ENCODE data around the gene KCNE2.
"Not testable (repeated sequence)": the region's sequence is repeated elsewhere in the genome, so short reads cannot be mapped to it uniquely, and the experiment has no call there.

Gene KCNE2

GRCh38 chr21:34354836-34355235 lies 9.0 kb upstream of the KCNE2 start:
- DNase-seq (ENCODE audit: low read depth): no peak

GRCh38 chr21:34355570-34355969 lies 8.2 kb upstream of the KCNE2 start:
- no peak for DNase-seq (ENCODE audit: low read depth)

- no peak for DNase-seq (ENCODE audit: low read depth)
These were observed 5.9 kb upstream of the KCNE2 start for GRCh38 chr21:34357889-34358288.

DNA sequence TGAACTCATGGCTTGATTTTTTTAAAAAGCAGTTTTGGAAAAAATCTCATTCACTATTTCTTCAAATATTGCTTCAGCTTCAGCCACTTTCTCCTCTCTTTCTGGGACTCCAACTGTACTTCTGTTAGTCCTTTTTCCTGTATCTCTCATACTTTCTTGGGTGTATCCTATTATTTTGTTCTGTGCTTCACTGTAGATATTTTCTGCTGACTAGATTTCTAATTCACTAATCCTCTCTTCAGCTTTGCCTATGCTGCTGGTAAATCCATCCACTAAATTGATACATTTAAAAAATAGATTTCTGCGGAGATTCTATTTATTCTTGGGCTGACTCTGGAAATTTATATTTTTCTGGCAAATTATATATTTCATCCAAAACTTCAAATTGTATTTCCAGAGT lies 4.9 kb upstream of the KCNE2 start:
- no peak for DNase-seq (ENCODE audit: low read depth)

DNA sequence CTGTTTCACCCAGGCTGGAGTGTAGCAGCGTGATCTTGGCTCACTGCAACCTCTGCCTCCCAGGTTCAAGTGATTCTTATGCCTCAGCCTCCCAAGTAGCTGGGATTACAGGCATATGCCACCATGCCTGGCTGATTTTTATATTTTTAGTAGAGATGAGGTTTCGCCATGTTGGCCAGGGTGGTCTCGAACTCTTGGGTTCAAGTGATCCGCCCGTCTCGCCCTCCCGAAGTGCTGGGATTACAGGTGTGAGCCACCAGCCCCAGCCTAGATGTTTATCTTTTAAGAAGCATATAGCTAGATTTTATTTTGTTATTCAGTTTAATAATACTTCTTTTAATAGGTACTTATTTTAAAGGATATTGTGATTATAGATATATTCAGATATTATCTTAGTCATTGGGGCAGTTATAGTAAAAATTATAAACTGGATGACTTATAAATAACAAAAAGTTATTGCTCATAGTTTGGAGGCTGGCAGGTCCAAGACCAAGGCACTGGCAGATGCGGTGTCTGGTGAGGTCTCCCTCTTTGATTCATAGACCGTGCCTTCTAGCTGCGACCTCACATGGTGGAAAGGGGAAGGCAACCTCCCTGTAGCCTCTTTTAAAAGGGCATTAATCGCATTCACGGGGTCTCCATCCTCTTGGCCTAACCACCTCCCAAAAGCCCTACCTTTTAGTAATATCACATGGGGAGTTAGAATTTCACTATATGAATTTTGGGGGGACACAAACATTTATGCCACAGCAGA lies 3.1 kb upstream of the KCNE2 start:
- DNase-seq (ENCODE audit: low read depth): no peak

- no peak for DNase-seq (ENCODE audit: low read depth)
These were observed 1.7 kb upstream of the KCNE2 start for GRCh38 chr21:34362136-34362444.

GRCh38 chr21:34362670-34363069 lies 1.1 kb upstream of the KCNE2 start:
- no peak for DNase-seq (ENCODE audit: low read depth)

DNA sequence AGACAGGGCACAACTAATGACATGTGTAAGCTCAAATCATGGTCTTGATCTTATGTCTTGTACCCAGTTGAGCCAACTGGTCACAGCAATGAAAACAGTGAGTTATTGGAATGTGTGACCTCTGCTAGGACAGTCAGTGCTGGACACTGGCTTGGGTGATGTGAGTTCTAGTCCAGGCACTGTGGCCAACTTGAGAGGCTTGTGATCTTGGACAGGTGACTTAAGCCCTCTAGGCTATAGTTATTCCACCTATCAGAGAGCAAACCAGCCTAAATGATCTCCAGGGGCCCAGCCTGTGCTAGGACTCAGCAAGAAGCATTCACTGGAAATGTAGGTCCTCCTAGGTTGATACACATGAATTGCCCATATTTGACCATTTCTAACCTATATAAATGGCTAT lies 1.1 kb downstream of the KCNE2 start:
- DNase-seq (ENCODE audit: low read depth): no peak

DNA sequence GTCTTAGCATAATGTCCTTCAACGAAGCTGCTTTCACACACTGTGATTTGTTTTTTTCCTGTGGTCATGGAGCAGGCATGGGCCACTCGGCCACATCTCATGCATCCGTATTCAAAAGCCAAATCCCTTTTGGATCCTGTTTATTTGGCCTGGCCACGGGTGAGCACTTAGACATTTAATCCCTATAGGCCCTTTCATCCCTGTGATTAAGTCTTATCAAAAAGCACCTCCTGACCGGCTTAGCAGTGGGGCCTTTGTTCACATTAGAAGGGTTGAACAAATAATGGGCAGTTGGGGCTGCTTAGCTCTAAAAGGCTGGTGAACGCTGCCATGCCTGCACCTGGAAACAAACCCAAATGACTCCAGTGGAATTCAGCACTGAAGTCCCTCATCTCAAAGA lies 2.0 kb downstream of the KCNE2 start:
- no peak for DNase-seq (ENCODE audit: low read depth)

DNA sequence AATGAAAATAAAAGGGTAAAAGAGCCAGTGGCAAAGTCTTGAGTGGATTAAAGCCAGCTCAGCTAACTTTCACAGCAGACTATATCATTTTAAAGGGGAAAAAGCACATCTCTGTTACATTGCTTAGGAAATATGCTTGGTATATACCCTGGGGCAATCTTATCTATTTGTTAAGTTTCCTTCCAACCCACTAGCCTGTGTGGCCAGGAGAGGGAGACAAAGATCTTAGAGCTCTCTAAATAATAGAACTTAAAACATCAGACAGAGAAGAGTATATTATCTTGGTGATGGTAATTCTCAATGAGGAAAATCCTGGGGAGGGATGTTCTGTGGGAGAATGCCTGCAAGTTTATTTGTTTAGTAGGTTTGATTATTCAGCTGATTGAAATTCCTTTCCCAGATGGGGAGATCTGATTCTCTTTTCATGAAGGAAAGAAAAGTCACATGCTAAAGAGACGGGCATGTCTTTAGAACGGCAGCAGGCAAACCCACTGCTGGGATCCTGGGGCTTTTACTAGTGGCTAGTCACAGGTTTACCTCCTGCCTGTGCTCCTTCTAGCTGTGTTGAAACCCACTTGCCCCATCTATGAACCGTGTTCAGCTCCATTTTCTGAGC lies 3.6 kb downstream of the KCNE2 start:
- DNase-seq (ENCODE audit: low read depth): no peak

DNA sequence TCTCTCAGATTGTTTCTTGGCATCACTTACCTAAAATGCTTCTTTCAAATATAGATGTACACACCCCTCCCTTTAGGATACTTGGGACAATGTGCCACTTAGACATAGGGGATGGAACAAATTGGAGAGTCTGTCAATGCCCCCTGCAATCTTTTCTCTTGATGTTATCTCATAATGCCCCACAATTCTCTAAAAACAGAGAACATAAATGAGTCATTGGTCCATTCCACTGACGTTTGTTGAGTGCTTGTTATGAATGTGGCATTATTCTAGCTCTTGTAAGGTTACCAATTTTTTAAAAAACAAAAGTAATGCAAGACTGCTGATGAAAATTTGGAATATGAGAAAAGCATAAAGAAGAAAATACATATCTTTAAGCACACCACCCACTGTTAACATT lies 5.9 kb downstream of the KCNE2 start:
- no peak for DNase-seq (ENCODE audit: low read depth)

- DNase-seq (ENCODE audit: low read depth): no peak
These were observed 8.5 kb downstream of the KCNE2 start for GRCh38 chr21:34372321-34372720.

- DNase-seq (ENCODE audit: low read depth): not testable (repeated sequence)
These were observed 10.7 kb downstream of the KCNE2 start for GRCh38 chr21:34374462-34374861.

DNA sequence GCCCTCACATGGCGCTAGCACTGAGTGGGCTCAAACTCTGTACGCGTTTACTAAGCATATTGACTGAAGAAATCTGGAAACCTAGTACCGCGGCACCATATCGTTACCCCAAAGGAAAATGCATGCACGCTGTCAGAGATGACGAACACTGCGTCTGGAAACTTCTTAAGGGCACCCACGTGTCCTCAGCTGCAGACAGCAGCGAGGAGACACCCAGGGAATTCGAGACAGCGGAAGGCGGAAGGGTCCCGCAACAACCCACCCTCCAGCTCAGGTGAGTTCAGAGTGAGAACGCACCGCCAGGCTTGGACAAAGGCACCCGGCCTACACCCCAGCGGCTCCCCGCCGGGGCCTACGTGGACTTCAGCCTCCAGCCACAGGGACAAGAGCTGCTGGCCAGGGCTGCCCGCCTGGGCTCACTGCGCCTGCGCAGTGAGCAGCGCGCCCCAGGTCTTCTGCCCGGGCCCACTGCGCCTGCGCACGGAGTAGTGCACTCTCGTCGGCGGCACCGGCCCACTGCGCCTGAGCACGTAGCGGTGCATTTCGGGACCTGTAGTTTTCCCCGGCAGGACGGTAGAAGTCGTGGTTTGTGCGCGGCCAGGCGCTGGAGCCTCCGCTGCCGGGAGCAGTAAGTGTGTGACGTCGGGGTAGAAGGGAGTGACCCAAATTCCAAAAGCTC lies 11.3 kb downstream of the KCNE2 start, which contains the start of gene SMIM11:
Gene SMIM11, plus strand, starts transcription at position 568 of the 679 bp plus-strand sequence. CDS start 3,998 bp downstream, outside the sequence.
- DNase-seq (ENCODE audit: low read depth): not testable (repeated sequence)

- not testable (repeated sequence) for DNase-seq (ENCODE audit: low read depth)
These were observed 11.8 kb downstream of the KCNE2 start for GRCh38 chr21:34375619-34375972.

GRCh38 chr21:34383138-34383537 lies 19.3 kb downstream of the KCNE2 start:
- not testable (repeated sequence) for DNase-seq (ENCODE audit: low read depth)

- not testable (repeated sequence) for DNase-seq (ENCODE audit: low read depth)
These were observed 20.1 kb downstream of the KCNE2 start for GRCh38 chr21:34383724-34384415.

GRCh38 chr21:34400522-34400921 lies 36.7 kb downstream of the KCNE2 start:
- DNase-seq (ENCODE audit: low read depth): not testable (repeated sequence)

GRCh38 chr21:34404742-34405141 lies 40.9 kb downstream of the KCNE2 start:
- not testable (repeated sequence) for DNase-seq (ENCODE audit: low read depth)

DNA sequence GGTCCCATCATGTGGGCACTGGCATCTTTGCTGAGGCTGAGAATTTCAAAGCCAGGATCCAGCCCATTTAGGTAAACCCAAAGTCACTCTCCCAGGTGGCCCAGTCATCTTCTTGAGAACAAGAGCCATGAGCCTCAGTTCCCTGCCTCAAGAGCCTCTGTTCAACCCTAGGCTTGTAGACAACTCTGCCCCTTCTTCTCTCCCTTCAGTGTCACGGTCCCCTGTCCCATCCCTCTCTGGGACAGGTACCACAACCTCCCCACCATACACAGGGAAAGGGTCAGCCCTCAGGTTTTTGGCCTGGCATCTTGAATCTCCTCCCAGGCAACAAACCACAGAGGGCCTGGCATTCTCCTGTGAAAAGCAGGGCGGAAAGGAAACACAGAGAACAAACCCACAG lies 41.9 kb downstream of the KCNE2 start:
- DNase-seq (ENCODE audit: low read depth): not testable (repeated sequence)

DNA sequence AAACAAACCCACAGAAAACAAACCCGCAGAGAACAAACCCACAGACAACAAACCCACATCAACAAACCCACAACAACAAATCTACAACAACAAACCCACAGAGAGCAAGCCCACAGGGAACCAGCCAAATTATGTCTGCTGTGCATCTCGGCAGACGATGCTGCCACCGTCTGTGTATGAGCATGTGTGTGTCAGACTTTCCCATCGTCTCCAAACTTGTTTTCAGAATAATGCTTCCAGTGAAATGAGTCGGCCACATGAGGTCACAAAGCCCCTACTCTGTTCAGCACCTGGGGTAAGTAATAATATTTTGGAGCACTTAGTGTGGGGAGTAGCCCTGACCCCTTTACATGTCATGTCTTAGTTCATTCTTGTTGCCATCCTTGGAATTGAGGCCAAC lies 42.3 kb downstream of the KCNE2 start:
- not testable (repeated sequence) for DNase-seq (ENCODE audit: low read depth)

DNA sequence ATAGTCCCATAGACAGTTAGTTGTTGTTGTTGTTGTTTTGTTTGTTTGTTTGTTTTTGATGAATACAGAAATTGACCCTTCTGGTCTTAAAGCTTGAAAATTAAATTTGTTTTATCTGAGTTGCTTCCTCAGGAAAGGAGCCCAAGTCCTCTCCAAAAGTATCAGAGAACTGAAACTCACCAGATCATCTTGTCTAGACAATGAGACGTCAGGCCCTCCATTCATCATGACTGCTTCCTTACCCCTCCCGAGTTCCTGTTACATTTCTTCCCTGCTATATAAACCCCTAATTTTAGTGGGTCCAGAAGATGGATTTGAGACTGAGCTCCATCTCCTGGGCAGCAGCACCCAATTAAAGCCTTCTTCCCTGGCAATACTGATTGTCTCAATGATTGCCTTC lies 42.9 kb downstream of the KCNE2 start:
- DNase-seq (ENCODE audit: low read depth): not testable (repeated sequence)

DNA sequence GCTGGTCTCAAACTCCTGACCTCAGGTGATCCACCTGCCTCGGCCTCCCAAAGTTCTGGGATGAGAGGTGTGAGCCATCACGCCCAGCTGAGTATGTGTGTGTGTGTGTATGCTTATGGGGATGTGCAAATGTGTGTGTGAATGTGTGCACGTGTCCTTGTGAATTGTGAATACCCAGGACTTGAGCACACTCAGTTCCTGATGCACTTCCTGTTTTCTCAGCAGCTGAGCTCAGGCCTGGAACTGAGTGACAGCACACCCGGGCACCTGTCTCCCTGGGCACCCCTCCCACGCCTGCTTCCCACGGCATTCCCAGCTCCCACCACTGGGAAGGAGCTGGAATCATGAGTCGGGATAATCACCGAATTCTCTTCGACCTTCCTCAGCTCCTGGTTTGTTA lies 43.5 kb downstream of the KCNE2 start:
- not testable (repeated sequence) for DNase-seq (ENCODE audit: low read depth)
